Fibroblast of lung (primary cell): ENCODE measurements around the gene TP53I11. TPM values are rescaled to one million over a fixed set of nuclear protein-coding genes. Genes with fewer than 3 reads are reported as not detected.
A peak's percentile ranks its signal among the peaks of the same experiment; 100 is the strongest.

Source experiments
- DNase-seq, 2 donors: peaks; one replicate each; pipeline versions ENCODE4 v3.0.0 to v3.0.0-alpha.2; 2010; ENCODE audit warnings: low read depth in 2 of 2
- H2AFZ ChIP-seq: 2 replicates; pipeline ENCODE4 v1.5.1; 2012; ENCODE audit warnings: low read length, control low read depth, inconsistent platforms
- H3K27ac ChIP-seq: 2 replicates; pipeline ENCODE4 v1.5.1; 2011; ENCODE audit warnings: low read length, control low read depth; ENCODE audit not compliant: insufficient read depth
- H3K27me3 ChIP-seq: 2 replicates; pipeline ENCODE4 v1.5.1; 2011; ENCODE audit warnings: mild to moderate bottlenecking, low read length; ENCODE audit not compliant: control insufficient read depth, insufficient read depth
- H3K36me3 ChIP-seq: 2 replicates; pipeline ENCODE4 v1.5.1; 2011; ENCODE audit warnings: low read length; ENCODE audit not compliant: control insufficient read depth, insufficient read depth
- H3K4me1 ChIP-seq: 2 replicates; pipeline ENCODE4 v1.5.1; 2011; ENCODE audit warnings: low read length; ENCODE audit not compliant: control insufficient read depth, insufficient read depth; ENCODE audit errors: extremely low read depth
- H3K4me2 ChIP-seq: 2 replicates; pipeline ENCODE4 v1.5.1; 2011; ENCODE audit warnings: low read length, control low read depth; ENCODE audit not compliant: insufficient read depth; ENCODE audit errors: extremely low read depth
- H3K4me3 ChIP-seq, 4 experiments: fragments of 200-600 bp in 1 of 4; sonication (generic) in 1 of 4; replicated peaks in 1 of 4; 2 replicates each; pipeline ENCODE4 v1.5.1; 2011 to 2016; ENCODE audit warnings: low read length in 4 of 4, low read depth in 3 of 4, mild to moderate bottlenecking in 3 of 4, control low read depth in 2 of 4, inconsistent platforms in 1 of 4, mixed read lengths in 1 of 4; ENCODE audit not compliant: insufficient read depth in 1 of 4; ENCODE audit errors: control extremely low read depth in 1 of 4
- H3K79me2 ChIP-seq: 2 replicates; pipeline ENCODE4 v1.5.1; 2012; ENCODE audit warnings: mild to moderate bottlenecking, low read length, inconsistent platforms; ENCODE audit not compliant: control insufficient read depth, insufficient read depth
- H3K9ac ChIP-seq: 2 replicates; pipeline ENCODE4 v1.5.1; 2011; ENCODE audit warnings: mild to moderate bottlenecking, low read length, control low read depth; ENCODE audit not compliant: insufficient read depth
- H3K9me3 ChIP-seq: 2 replicates; pipeline ENCODE4 v1.5.1; 2012; ENCODE audit warnings: low read depth, low read length; ENCODE audit not compliant: control insufficient read depth, insufficient read depth
- H4K20me1 ChIP-seq: 2 replicates; pipeline ENCODE4 v1.5.1; 2011; ENCODE audit warnings: low read length; ENCODE audit not compliant: control insufficient read depth, insufficient read depth; ENCODE audit errors: extremely low read depth
- CTCF ChIP-seq, 2 donors: IDR thresholded peaks in 1 of 2; conservative IDR thresholded peaks in 1 of 2; 1 replicate in 1 of 2; 2 replicates in 1 of 2; pipeline ENCODE4 v1.5.1; 2011 to 2012; ENCODE audit warnings: low read length in 2 of 2, control low read depth in 1 of 2, inconsistent platforms in 1 of 2, low read depth in 1 of 2, mild to moderate bottlenecking in 1 of 2
- EZH2 ChIP-seq: IDR thresholded peaks from 2 replicates; pipeline ENCODE4 v1.5.1; 2012; ENCODE audit warnings: low read length, control low read depth, mild to moderate bottlenecking; ENCODE audit errors: missing control alignments
- polyA plus RNA-seq, 2 donors: library from polyadenylated mRNA; depleted of rRNA in 1 of 2; stranded (reverse) in 1 of 2; unstranded in 1 of 2; fragments of >200 nt; gene quantifications; 2 replicates each; pipeline ENCODE4 v1.2.1, GENCODE V29; 2011 to 2012; ENCODE audit warnings: missing spikeins in 1 of 2
- total RNA-seq: library from RNA; depleted of rRNA; stranded (reverse); fragments of >200 nt; gene quantifications from 2 replicates; pipeline ENCODE4 v1.2.1, GENCODE V29; 2014

The TP53I11 gene
- total and polyA plus RNA-seq, 2 donors (not counting 1 experiment from before 2014, with no cell fraction given) = 53.2 to 54.0 TPM

DNA sequence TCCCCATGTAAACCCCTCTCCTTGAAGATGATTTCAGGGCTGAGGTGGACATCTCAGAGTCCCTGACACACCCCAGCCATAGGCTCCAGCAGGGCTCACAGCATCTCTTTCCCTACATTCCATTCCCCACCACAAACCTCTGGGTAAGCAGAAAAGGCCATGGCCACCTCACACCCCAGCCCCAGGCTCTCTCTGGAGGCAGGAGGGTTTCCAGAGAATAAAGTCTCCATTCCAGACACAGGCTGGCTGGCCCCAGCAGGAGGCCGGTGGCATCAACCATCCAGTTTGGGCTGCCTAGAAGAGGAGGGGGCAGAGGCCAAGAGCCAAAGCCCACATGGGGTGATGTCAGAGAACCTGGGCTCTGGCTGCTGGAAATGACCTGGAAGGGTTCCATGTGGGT, 61.4 kb downstream of the TP53I11 start:
- TF ChIP-seq EZH2 = no peak
- no peak for TF ChIP-seq CTCF (conservative IDR thresholded peaks at IDR 0.05 in 1 of 2, IDR thresholded peaks at IDR 0.05 in 1 of 2; ENCODE audit: low read depth in 1 of 2, low read length in 2 of 2)

GRCh38 chr11:44887636-44888035, 63.0 kb downstream of the TP53I11 start:
- H4K20me1 ChIP-seq = no peaks in the 10 kb centered on the region
- no peak overlapping the region for H3K9ac ChIP-seq
- no peak for DNase-seq
- no peak overlapping the region for H3K4me2 ChIP-seq
- peaks cover 6% of the 10 kb centered on the region for H3K27me3 ChIP-seq
- no peak overlapping the region for H2AFZ ChIP-seq
- no peak for TF ChIP-seq CTCF (conservative IDR thresholded peaks at IDR 0.05 in 1 of 2, IDR thresholded peaks at IDR 0.05 in 1 of 2; ENCODE audit: low read depth in 1 of 2, low read length in 2 of 2)
- no peak for TF ChIP-seq EZH2
- H3K4me3 ChIP-seq = no peak overlapping the region
- H3K9me3 ChIP-seq = no peaks in the 10 kb centered on the region
- H3K79me2 ChIP-seq = no peaks in the 10 kb centered on the region
- H3K36me3 ChIP-seq = no peaks in the 10 kb centered on the region
- H3K27ac ChIP-seq = no peak overlapping the region
- H3K4me1 ChIP-seq = no peaks in the 10 kb centered on the region

More for the DNA sequence above, 61.4 kb downstream of the TP53I11 start:
- H3K79me2 ChIP-seq = no peaks in the 10 kb centered on the region
- H3K4me1 ChIP-seq = no peaks in the 10 kb centered on the region
- DNase-seq = peak in 1 of 2 donors; percentile 47
- H3K9ac ChIP-seq = no peak overlapping the region
- no peak overlapping the region for H2AFZ ChIP-seq
- no peak overlapping the region for H3K27ac ChIP-seq
- H3K4me2 ChIP-seq = no peak overlapping the region
- H3K27me3 ChIP-seq = peaks cover 3% of the 10 kb centered on the region
- H3K36me3 ChIP-seq = no peaks in the 10 kb centered on the region
- no peak overlapping the region for H3K4me3 ChIP-seq
- H3K9me3 ChIP-seq = no peaks in the 10 kb centered on the region
- no peaks in the 10 kb centered on the region for H4K20me1 ChIP-seq

DNA sequence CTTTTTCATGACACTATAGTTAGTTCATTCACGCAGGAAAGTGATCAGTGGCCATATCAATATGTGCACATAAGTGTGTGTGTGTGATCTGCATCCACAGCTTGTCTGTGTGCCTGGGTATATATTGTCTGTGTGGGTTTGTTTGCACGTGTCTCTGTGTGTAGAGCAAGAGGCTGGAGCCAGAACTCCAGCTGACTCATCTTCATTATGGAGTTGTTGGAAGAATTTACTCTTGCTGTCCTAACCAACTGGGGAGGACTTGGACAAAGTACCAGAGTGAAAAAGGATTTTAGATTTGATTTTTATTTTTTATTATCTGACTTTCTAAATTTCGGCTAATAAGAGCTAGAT, 63.9 kb downstream of the TP53I11 start:
- Histone ChIP-seq H3K4me3 (no peak overlapping the region), H3K79me2 (no peaks in the 10 kb centered on the region), H3K27me3 (peaks cover 3% of the 10 kb centered on the region), H3K9me3 (no peaks in the 10 kb centered on the region), H3K36me3 (no peaks in the 10 kb centered on the region), H4K20me1 (no peaks in the 10 kb centered on the region), H2AFZ (no peak overlapping the region), H3K9ac (no peak overlapping the region), H3K4me2 (no peak overlapping the region), H3K4me1 (no peaks in the 10 kb centered on the region), H3K27ac (no peak overlapping the region)
- TF ChIP-seq CTCF (conservative IDR thresholded peaks at IDR 0.05 in 1 of 2, IDR thresholded peaks at IDR 0.05 in 1 of 2; ENCODE audit: low read depth in 1 of 2, low read length in 2 of 2) (no peak), EZH2 (no peak)
- DNase-seq = peak; percentile 51 to 84
